Muscle of back (tissue), 10 donors: ENCODE results near the gene NUDT11. TPM values are rescaled to one million over a fixed set of nuclear protein-coding genes. Genes with fewer than 3 reads are reported as not detected.

Experiments used
- polyA plus RNA-seq, 10 donors: library from polyadenylated mRNA; unstranded; fragments of 120-200 nt; gene quantifications; one replicate each; pipeline ENCODE4 v1.2.1, GENCODE V29; 2013; ENCODE audit not compliant: insufficient read length in 10 of 10

The NUDT11 gene
- polyA plus RNA-seq, 10 donors, result 3.3 to 11.1 (median 6.5) TPM

Other genes starting within 250 kb of the NUDT11 start
- 1 to 10 TPM in 9 of 10 donors, under 1 TPM in 1; 0.86 to 2.8 (median 1.8) TPM for gene NUDT10, start 163.8 kb downstream of the NUDT11 start, polyA plus RNA-seq
- gene CENPVL3, start 122.3 kb upstream of the NUDT11 start, polyA plus RNA-seq, result under 1 TPM in 9 of 10 donors, not detected in 1; 0.10 to 0.61 (median 0.19) TPM
- gene CENPVL2, start 186.2 kb upstream of the NUDT11 start, polyA plus RNA-seq, result not detected
- not detected for gene CENPVL1, start 213.9 kb upstream of the NUDT11 start, polyA plus RNA-seq
- 10 to 100 TPM in 4 of 10 donors, 1 to 10 TPM in 6; 8.3 to 13.4 (median 9.5) TPM for gene GSPT2, start 246.8 kb upstream of the NUDT11 start, polyA plus RNA-seq